GM12891 (cell line): ENCODE data around the gene PDE12.
"Not testable (repeated sequence)": the region's sequence is repeated elsewhere in the genome, so short reads cannot be mapped to it uniquely, and the experiment has no call there.

Experiments used
- DNase-seq: peaks from one replicate; pipeline ENCODE4 v3.0.0; 2011; ENCODE audit warnings: low spot score; ENCODE audit not compliant: insufficient read length
- FAIRE-seq: peaks from 2 replicates; lab custom pipeline; 2011; peaks lifted over from hg19 to GRCh38; lab: Jason Lieb, UNC
- PAX5 ChIP-seq: IDR thresholded peaks from 2 replicates; pipeline ENCODE4 v1.6.1; 2011; ENCODE audit warnings: low read length, moderate library complexity, mild to moderate bottlenecking; ENCODE audit not compliant: insufficient read depth, severe bottlenecking
- POLR2A ChIP-seq: IDR thresholded peaks from 2 replicates; pipeline ENCODE4 v1.6.1; 2011; ENCODE audit warnings: low read depth, low read length, control low read depth
- POLR2AphosphoS5 ChIP-seq: IDR thresholded peaks from 2 replicates; pipeline ENCODE4 v1.6.1; 2011; ENCODE audit warnings: low read depth, low read length, control low read depth
- POU2F2 ChIP-seq: IDR thresholded peaks from 2 replicates; pipeline ENCODE4 v1.6.1; 2011; ENCODE audit warnings: low read depth, mild to moderate bottlenecking, control low read depth, low read length, moderate library complexity
- SPI1 ChIP-seq: IDR thresholded peaks from 2 replicates; pipeline ENCODE4 v1.6.1; 2011; ENCODE audit warnings: low read depth, low read length, control low read depth
- TAF1 ChIP-seq: IDR thresholded peaks from 2 replicates; pipeline ENCODE4 v1.6.1; 2011; ENCODE audit warnings: low read depth, low read length, control low read depth

The PDE12 gene

DNA sequence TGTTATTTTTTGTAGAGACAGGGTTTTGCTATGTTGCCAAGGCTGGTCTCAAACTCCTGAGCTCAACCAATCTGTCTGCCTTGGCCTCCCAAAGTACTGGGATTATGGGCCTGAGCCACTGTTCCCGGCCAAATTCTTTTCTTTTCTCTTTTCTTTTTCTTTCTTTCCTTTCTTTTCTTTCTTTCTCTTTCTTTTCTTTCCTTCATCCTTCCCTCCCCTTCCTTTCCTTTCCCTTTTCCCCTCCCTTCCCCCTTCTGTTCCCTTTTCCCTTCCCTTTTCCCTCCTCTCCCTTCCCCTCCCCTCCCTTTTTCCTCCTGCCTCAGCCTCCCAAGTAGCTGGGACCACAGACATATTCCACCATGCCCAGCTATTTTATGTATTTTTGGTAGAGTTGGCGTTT is 44.1 kb downstream of the PDE12 start:
- no peak for FAIRE-seq
- no peak for DNase-seq

GRCh38 chr3:57604971-57605370 is 48.9 kb downstream of the PDE12 start:
- TF ChIP-seq POLR2AphosphoS5, result no peak

More for the DNA sequence above, 44.1 kb downstream of the PDE12 start:
- no peak for TF ChIP-seq POU2F2
- TF ChIP-seq POLR2AphosphoS5, result no peak
- no peak for TF ChIP-seq POLR2A
- TF ChIP-seq SPI1, result no peak
- TF ChIP-seq PAX5, result no peak
- no peak for TF ChIP-seq TAF1

DNA sequence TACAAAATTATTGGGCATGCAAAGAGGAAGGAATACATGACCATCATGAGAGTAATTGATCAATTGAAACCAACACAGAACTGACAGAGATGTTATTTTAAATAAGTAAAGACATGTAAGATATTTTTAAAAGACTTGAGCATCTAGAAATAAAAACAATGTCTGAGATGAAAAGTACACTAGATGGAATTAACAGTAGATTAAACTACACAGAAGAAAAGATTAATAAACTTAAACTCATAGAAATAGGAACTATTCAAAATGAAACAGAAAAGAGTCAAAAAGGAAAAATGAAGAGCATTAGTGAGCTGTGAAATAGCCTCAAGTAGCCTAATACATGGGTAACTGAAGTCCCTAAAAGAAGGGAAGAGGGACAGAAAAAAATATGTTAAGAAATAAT is 49.6 kb downstream of the PDE12 start:
- FAIRE-seq, result no peak
- no peak for DNase-seq
- TF ChIP-seq POU2F2, result no peak
- TF ChIP-seq POLR2A, result no peak
- no peak for TF ChIP-seq TAF1
- TF ChIP-seq SPI1, result no peak
- TF ChIP-seq PAX5, result no peak

More at GRCh38 chr3:57604971-57605370, 48.9 kb downstream of the PDE12 start:
- DNase-seq (no peak), FAIRE-seq (no peak)

- DNase-seq, FAIRE-seq: not testable (repeated sequence)
These were observed 55.8 kb downstream of the PDE12 start for GRCh38 chr3:57611870-57612269.

- no peak for DNase-seq
- no peak for TF ChIP-seq POLR2AphosphoS5
- TF ChIP-seq POLR2A, result no peak
- TF ChIP-seq TAF1, result no peak
- TF ChIP-seq PAX5, result no peak
- no peak for TF ChIP-seq POU2F2
- no peak for TF ChIP-seq SPI1
- no peak for FAIRE-seq
These were observed 60.2 kb downstream of the PDE12 start for GRCh38 chr3:57616233-57616632.
